GM18508 (cell line): ENCODE measurements around the gene RAN.

Experiments used
- ATAC-seq: cut with Tn5 transposase; IDR thresholded peaks from one replicate; pipeline ENCODE4 v1.9.1; 2021; ENCODE audit warnings: moderate number of reproducible peaks; ENCODE audit not compliant: insufficient read depth, unreplicated experiment

RAN gene

DNA sequence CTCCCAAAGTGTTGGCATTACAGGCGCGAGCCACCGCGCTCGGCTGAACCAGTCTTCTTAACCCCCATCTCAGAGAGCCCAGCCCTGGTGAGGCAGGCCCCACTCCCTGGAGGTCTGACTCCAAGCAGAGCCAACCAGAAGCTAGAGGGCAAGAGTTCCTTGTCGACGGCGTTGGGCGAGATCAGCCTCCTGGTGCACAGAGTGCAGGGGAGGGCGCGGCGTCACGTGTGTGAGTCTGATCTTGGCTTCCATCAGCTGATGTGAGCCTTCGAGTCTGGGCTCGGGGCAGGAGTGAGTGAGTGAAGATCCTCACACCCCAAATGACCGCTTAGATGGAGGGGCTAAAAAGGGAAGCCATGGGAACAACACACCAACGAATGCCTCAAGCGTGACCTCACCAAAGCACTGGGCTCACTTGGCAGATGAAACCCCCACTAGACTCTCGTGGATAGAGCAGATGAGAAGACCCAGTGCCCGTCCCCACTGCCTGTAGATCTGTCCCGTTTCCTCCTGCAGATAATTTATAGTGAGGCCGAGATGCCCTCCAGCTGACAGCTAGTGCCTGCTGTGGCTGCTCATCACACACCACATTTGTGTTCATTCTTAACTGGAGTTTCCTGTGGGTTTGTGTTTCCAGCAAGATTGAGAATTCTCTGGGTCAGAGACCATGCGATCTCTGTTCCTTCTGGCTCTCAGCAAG lies 53.2 kb downstream of the RAN start:
- ATAC-seq = no peak

DNA sequence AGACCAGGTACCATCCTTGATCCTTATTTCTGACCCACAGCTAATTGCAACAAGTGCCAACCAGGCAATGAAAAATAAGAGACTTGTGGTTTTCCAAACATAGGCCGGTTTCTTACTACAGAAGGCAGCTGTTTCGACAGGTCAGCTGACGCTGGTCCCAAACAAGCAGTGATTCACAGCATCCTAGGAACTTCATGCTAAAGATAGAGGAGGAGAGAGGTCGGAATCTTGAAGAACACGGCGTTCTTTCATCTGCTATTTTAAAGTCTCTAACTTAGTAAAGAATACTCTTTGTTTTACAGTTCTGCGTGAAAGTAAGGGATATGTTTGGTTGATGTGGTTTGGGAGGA lies 53.8 kb downstream of the RAN start:
- ATAC-seq = no peak
